Measurements from ENCODE around the gene WTAP. TPM values are rescaled to one million over a fixed set of nuclear protein-coding genes. Genes with fewer than 3 reads are reported as not detected.
"Not testable (repeated sequence)": the region's sequence is repeated elsewhere in the genome, so short reads cannot be mapped to it uniquely, and the experiment has no call there.

WTAP gene
- total RNA-seq, 1 donor from 2014 or later = 88.3 TPM

DNA sequence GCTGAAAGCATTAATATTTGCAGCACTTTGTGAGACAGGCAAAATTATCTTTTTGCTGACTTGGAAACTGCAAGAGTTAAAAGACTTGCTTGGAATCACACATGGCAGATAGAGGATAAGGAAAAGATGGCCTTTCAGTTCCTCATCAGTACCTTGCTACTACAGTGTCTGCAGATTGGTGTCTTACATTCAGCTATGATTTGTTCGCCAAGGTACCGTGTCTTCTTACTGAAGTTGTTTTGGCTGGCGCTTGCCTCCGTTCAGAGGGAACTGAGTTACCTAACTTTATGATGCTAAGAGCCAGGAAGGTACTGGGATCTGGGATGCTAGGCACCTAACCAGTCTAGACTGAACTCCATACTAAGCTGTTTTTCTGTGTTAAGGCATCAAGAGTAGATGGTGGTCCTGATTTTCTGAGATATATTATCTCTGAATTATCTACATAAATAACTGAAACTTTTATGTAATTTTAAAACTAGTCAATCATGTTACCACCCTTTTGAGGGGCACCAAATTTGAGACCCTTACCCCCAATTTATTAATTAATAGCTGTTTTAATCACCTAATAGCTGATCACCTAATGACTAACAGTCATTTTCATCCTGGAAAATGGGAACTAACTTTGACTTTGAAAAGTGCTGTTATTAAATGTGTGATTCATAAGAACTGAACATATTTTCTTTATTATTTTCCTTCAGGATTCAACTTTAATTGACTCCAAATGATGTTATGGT lies 2.5 kb downstream of the WTAP start:
- no peak for DNase-seq (ENCODE audit: low read depth)
- H3K27me3 ChIP-seq (ENCODE audit: control insufficient read depth, insufficient read depth, low read length) = no peaks in the 10 kb centered on the region
- peak overlapping the region; percentile 28 for H3K4me3 ChIP-seq (ENCODE audit: low read depth, low read length)
- TF ChIP-seq, protein P1, sequence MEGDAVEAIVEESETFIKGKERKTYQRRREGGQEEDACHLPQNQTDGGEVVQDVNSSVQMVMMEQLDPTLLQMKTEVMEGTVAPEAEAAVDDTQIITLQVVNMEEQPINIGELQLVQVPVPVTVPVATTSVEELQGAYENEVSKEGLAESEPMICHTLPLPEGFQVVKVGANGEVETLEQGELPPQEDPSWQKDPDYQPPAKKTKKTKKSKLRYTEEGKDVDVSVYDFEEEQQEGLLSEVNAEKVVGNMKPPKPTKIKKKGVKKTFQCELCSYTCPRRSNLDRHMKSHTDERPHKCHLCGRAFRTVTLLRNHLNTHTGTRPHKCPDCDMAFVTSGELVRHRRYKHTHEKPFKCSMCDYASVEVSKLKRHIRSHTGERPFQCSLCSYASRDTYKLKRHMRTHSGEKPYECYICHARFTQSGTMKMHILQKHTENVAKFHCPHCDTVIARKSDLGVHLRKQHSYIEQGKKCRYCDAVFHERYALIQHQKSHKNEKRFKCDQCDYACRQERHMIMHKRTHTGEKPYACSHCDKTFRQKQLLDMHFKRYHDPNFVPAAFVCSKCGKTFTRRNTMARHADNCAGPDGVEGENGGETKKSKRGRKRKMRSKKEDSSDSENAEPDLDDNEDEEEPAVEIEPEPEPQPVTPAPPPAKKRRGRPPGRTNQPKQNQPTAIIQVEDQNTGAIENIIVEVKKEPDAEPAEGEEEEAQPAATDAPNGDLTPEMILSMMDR (IDR thresholded peaks at IDR 0.05; ENCODE audit: insufficient read depth, low read length, poor library complexity, severe bottlenecking) = no peak
- no peaks in the 10 kb centered on the region for H3K36me3 ChIP-seq (ENCODE audit: control insufficient read depth, insufficient read depth, low read length)

DNA sequence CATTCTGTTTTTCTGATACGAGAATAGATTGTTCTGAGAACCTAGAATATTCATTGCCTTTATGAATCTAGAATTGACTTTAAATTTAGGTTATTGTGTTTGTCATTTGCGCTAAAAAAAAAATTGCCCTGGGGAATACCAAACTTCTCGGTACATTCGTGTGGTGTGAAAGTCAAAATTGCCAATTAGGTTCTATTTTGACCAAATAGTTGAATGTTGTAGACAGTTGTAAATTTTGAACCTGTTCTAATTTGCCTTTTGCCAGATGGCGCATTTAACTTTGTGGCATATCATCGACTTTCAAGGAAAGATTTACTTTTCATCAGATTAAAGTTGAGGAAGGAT lies 3.0 kb downstream of the WTAP start:
- no peak for DNase-seq (ENCODE audit: low read depth)
- Histone ChIP-seq H3K36me3 (ENCODE audit: control insufficient read depth, insufficient read depth, low read length) (no peaks in the 10 kb centered on the region), H3K27me3 (ENCODE audit: control insufficient read depth, insufficient read depth, low read length) (no peaks in the 10 kb centered on the region), H3K4me3 (ENCODE audit: low read depth, low read length) (no peak overlapping the region)
- TF ChIP-seq, protein P1 (IDR thresholded peaks at IDR 0.05; ENCODE audit: insufficient read depth, low read length, poor library complexity, severe bottlenecking) = no peak

DNA sequence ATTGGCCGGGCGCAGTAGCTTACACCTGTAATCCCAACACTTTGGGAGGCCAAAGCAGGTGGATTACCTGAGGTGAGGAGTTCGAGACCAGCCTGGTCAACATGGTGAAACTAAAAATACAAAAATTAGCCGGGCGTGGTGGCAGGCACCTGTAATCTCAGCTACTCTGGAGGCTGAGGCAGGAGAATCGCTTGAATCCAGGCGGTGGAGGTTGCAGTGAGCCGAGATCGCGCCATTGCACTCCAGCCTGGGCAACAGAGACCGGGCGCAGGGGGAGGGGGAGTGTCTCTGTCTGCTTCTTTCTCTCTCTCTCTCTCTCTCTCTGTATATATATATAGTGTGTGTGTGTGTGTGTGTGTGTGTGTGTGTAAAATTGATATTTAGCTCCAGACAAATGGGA lies 5.2 kb downstream of the WTAP start:
- H3K27me3 ChIP-seq (ENCODE audit: control insufficient read depth, insufficient read depth, low read length); H3K4me3 ChIP-seq (ENCODE audit: low read depth, low read length); H3K36me3 ChIP-seq (ENCODE audit: control insufficient read depth, insufficient read depth, low read length); DNase-seq (ENCODE audit: low read depth): not testable (repeated sequence)

DNA sequence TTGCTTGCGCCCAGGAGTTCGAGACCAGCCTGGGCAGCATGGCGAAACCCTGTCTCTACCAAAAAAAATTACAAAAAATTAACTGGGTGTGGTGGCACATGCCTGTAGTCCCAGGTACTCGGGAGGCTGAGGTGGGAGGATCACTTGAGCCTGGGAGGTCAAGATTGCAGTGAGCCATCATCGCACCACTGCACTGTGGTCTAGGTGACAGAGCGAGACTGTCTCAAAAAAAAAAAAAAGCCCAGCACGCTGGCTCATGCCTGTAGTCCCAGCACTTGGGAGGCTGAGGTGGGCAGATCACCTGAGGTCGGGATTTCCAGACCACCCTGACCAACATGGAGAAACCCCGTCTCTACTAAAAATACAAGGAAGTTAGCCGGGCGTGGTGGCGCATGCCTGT lies 6.1 kb downstream of the WTAP start:
- H3K27me3 ChIP-seq (ENCODE audit: control insufficient read depth, insufficient read depth, low read length); H3K4me3 ChIP-seq (ENCODE audit: low read depth, low read length); DNase-seq (ENCODE audit: low read depth); H3K36me3 ChIP-seq (ENCODE audit: control insufficient read depth, insufficient read depth, low read length): not testable (repeated sequence)

DNA sequence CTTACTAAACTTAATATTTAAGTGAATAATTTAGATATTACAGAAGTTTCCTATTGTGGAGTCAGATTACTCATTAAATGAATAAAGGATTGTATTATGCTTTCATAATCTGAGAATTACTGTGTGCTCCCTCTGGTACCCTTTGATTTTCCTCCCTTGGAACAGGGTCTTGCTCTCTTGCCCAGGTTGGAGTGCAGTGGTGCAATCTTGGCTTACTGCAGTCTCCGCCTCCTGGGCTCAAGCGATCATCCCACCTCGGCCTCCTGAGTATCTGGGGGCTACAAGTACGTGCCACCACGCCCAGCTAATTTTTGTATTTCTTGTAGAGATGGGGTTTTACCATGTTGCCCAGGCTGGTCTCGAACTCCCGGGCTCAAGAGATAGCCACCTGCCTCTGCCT lies 9.6 kb downstream of the WTAP start:
- TF ChIP-seq, protein P1 (IDR thresholded peaks at IDR 0.05; ENCODE audit: insufficient read depth, low read length, poor library complexity, severe bottlenecking) = no peak
- no peaks in the 10 kb centered on the region for H3K27me3 ChIP-seq (ENCODE audit: control insufficient read depth, insufficient read depth, low read length)
- no peak overlapping the region for H3K4me3 ChIP-seq (ENCODE audit: low read depth, low read length)
- no peaks in the 10 kb centered on the region for H3K36me3 ChIP-seq (ENCODE audit: control insufficient read depth, insufficient read depth, low read length)
- no peak for DNase-seq (ENCODE audit: low read depth)

DNA sequence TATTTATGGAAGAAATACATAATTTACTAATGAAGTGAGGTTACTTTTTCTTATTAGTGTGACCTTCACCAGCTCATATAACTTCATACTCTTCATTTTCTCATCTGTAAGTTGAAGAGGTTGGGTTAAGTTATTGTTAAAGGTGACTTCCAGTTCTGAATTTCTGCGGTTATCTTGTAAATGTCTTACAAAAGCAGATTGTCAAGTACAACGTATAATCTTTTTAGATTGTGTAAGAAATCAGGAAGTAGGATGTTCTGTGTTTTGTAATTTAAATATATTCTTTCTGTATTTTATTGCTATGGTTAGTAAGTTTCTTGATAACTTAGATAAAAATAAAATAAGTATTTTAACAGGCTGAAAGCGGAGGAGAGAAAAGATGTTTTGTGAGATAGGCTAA lies 12.0 kb downstream of the WTAP start:
- no peak for DNase-seq (ENCODE audit: low read depth)
- H3K4me3 ChIP-seq (ENCODE audit: low read depth, low read length) = no peak overlapping the region
- TF ChIP-seq, protein P1 (IDR thresholded peaks at IDR 0.05; ENCODE audit: insufficient read depth, low read length, poor library complexity, severe bottlenecking) = no peak
- peaks cover 1% of the 10 kb centered on the region for H3K36me3 ChIP-seq (ENCODE audit: control insufficient read depth, insufficient read depth, low read length)
- H3K27me3 ChIP-seq (ENCODE audit: control insufficient read depth, insufficient read depth, low read length) = no peaks in the 10 kb centered on the region

DNA sequence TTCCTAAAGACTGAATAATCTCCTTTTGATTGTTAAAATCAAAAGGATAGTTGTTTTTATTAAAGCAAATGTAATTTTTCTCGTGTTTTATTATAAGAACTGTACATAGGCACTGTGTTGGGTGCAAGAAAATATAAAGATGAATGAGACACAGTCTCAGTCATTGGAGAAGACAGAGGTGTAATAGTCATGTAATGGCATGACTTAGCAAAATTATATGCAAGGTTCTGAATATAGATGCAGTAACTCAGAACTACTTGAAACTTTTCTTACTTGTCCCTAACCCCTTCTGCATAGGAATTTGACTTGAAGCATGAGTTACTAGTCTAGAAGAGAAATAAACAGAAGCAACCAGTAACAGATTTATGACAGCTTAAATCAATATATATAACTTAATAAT lies 14.9 kb downstream of the WTAP start:
- TF ChIP-seq, protein P1 (IDR thresholded peaks at IDR 0.05; ENCODE audit: insufficient read depth, low read length, poor library complexity, severe bottlenecking) = no peak
- DNase-seq (ENCODE audit: low read depth) = no peak
- Histone ChIP-seq H3K36me3 (ENCODE audit: control insufficient read depth, insufficient read depth, low read length) (peaks cover 1% of the 10 kb centered on the region), H3K27me3 (ENCODE audit: control insufficient read depth, insufficient read depth, low read length) (no peaks in the 10 kb centered on the region), H3K4me3 (ENCODE audit: low read depth, low read length) (no peak overlapping the region)
